NOMO-1 (cell line): ENCODE data around the gene ACOT2.
"Not testable (repeated sequence)": the region's sequence is repeated elsewhere in the genome, so short reads cannot be mapped to it uniquely, and the experiment has no call there.

Experiments
- DNase-seq, 2 experiments: peaks; one replicate each; lab custom pipeline; 2025; ENCODE audit not compliant: unreplicated experiment in 2 of 2; lab: John Stamatoyannopoulos, UW

Gene ACOT2

DNA sequence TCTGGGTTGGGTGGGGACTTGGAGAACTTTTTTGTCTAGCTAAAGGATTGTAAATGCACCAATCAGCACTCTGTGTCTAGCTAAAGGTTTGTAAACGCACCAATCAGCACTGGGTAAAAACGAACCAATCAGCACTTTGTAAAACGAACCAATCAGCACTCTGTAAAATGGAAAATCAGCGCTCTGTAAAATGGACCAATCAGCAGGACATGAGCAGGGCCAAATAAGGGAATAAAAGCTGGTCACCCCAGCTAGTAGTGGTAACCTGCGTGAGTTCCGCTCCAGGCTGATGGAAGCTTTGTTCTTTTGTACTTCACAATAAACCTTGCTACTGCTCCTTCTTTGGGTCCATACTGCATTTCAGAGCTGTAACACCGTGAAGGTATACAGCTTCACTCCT, 1.7 kb upstream of the ACOT2 start:
- no peak for DNase-seq

DNA sequence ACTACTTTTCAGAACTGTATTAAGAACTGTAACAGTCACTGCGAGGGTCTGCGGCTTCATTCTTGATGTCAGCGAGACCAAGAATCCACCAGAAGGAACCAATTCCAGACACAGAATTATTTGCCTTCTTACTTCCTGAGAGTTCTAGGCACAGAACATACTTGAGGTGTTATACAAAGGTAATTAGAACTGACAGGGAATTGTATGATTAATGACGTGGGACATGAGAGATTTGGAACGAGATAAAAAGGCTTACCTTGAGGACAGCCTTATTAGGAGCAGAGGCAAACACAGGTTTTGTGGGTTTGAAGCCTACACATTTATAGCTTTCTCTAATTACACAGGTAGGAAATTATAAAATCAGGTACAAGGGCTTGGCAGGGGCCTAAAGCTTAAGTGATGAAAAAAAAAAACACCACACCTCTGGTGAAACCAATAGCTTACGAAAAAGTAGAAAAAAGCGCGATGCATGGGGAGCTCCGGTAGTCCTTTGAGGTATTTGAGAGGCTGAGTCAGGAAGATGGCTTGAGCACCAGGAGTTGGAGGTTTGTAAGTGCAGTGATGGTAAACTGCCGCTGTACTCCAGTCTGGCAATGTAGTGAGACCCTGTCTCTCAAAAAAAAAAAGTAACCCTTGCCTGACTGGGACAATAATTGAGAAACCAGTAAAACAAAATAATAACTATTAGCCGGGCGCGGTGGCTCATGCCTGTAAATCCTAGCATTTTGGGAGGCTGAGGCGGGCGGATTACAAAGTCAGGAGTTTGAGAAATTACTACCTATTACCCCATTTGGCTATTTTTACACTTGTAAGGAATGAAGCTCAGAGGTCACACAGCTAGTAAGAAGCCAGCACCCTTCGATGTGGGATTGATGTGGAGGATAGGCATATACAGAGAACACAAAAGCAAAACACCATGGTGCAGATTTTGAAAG, 795 bp upstream of the ACOT2 start:
- no peak for DNase-seq

DNA sequence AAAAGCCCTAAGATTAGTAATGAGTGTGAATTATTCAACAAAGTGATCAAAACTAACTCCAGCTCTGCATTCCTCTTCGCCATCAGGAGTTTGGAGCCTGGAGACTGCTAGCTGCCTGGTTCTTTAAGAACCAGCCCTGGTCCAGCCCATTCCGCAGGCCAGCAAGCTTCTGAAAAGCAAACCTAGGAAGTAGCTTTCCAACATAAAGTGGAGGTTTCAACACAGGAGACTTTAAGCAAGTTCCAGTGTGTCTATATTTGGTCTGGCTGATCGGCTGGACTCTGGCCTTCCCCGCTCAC, 178 bp upstream of the ACOT2 start:
- DNase-seq, result not testable (repeated sequence)

DNA sequence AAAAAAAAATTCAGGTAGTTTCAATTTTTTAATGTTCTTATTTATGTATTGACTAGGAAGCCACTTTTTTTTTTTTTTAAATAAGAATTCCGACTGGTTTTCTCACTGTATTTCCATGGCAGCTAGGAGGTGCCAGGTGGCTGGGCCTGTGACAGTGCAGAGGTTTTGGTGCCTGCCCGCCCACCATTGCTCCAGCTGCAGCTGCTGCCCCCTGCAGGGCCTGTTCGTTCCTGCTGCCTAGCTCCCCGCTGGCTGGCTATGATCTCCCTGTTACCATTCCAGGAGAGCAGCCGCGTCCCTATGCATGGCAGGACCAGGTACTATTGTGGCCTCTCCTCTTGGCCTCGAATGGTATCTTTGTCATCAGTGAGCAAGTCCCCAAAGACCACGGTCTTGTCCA, 1.9 kb downstream of the ACOT2 start:
- peak in 1 of 2 experiments; percentile 4 for DNase-seq

DNA sequence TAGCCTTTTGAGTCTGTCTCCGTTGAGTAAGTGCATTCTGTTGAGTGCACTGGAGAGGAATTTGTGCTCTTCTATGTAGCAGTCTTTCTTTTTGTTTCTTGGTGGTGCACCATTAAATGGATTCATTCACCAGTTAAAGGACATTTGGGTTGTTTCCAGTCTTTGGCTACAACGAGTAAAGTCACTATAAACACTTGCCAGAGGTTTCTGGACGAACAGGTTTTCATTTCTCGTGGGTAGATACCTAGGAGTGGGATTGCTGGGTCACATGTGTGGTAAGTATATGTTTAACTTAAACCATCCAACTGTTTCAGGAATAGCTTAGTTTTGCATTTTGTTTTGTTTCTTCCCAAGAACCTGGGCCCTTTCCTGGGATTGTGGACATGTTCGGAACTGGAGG, 4.0 kb downstream of the ACOT2 start:
- not testable (repeated sequence) for DNase-seq

DNA sequence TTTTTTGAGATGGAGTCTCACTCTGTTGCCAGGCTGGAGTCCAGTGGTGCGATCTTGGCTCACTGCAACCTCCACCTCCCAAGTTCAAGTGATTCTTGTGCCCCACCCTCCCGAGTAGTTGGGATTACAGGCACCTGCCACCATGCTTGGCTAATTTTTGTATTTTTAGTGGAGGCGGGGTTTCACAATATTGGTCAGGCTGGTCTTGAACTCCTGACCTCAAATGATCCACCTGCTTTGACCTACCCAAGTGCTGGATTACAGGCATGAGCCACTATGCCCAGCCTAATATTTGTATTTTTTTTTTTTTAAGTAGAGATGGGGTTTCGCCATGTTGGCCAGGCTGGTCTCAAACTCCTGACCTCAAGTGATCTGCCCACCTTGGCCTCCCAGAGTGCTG, 4.7 kb downstream of the ACOT2 start:
- not testable (repeated sequence) for DNase-seq

DNA sequence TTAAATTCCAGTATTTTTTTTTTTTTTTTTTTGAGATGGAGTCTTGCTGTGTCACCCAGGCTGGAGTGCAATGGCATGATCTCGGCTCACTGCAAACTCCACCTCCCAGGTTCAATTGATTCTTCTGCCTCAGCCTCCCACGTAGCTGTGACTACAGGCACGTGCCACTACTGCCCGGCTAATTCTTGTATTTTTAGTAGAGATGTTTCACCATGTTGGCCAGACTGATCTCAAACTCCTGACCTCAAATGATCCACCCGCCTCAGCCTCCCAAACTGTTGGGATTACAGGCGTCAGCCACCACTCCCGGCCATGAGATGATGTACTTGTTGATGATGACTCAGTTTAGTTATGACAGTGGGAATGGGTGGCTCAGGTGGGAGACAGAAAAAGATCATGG, 5.2 kb downstream of the ACOT2 start:
- not testable (repeated sequence) for DNase-seq

DNA sequence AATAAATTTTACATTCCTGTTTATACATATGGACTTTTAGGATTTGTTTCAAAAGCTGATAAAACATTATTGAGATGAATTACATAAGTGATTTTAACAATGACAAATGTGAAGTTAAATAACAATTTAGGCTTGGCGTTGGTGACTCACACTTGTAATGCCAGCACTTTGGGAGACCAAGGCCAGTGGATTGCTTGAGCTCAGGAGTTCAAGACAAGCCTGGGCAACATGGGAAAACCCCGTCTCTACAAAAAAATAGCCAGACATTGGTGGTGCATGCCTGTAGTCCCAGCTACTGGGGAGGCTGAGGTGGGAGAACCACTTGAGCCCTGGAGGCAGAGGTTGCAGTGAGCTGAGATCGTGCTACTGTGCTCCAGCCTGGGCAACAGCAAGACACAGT, 7.4 kb downstream of the ACOT2 start:
- DNase-seq, result no peak

DNA sequence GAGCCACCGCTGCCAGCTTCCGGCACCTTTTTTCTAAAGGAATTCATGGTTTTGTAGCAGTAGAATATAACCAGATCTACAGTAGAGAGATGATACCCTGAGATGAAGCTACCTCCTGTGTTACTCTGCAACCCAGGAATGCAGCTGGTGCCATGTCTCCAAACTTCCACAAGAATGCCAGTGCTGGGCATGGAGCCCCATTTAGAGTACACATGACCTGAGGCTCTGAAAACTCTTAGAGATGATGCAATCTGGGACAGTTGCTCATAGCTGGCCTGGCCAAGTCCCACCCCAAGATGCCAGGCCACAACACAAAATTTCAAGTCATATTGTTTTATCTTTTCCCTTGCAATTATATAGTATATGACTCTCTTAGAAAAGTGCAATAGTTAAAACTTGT, 8.2 kb downstream of the ACOT2 start:
- DNase-seq, result not testable (repeated sequence)

DNA sequence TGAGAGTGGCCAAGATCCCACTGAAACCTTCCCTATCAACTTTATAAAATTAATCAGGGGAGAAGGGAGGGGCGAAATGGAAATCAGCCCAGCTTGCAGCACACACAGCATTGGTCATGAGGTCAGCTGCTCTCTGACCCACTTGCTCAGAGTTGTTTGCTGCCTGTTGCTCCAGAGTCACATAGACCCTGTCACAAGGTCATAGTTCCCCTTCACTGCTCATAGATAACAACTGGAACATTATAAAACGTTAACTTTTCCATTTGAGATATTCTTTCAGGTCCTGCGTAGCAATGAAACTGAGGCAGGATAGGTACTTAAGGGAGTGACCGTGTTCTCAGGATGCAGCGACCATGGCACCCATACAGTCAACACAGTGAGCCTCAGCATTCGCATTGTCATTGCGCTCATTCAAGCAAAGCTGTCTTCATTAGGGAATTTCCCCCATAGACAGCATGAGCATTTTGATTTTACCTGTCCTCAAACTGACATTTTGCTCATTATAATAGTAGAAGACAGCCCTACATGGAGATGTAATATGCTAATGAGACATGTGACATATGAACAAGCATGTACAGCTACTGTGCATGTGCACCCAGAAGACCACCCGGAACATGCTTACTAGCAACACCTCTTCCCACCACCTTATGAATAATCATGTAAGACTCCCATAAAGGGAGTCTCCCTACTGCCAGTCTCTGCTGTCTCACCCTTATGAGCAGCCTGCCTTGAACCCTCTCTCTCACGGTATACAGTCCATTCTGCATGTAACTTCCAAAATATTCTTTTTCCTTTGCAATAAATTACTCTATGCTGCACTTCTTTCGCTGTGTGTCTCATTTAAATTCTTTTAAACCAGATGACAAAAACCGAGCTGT, 13.3 kb downstream of the ACOT2 start:
- DNase-seq, result not testable (repeated sequence)

DNA sequence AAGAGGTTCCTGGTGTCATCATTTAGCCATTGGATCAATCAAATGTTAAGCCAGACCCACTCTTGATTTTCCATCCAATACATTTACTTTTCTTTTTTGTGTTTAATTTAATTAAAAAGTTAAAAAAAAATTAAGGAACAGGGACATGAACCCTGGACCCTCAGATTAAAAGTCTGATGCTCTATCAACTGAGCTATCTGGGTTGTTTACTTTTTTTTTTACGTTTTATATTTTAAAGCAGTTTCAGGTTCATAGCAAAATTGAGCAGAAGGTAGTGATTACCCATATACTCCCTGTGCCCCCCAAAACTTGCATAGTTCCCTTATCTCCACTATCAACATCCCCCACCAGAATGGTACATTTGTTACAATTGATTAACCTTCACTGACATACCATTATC, 19.7 kb downstream of the ACOT2 start:
- DNase-seq, result no peak

DNA sequence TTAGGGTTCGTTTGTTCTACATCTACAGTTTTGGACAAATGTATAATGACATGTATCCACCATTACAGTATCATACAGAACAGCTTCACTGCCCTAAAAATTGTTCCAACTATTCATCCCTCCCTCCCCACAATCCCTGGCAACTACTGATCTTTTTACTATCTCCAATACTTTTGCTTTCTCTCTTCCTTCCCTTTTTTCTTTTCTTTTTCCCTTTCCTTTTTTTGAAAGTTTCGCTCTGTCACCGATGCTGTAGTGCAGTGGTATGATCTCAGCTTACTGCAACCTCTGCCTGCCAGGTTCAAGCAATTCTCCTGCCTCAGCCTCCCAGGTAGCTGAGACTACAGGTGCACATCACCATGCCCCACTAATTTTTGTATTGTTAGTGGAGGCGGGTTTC, 20.1 kb downstream of the ACOT2 start:
- no peak for DNase-seq

DNA sequence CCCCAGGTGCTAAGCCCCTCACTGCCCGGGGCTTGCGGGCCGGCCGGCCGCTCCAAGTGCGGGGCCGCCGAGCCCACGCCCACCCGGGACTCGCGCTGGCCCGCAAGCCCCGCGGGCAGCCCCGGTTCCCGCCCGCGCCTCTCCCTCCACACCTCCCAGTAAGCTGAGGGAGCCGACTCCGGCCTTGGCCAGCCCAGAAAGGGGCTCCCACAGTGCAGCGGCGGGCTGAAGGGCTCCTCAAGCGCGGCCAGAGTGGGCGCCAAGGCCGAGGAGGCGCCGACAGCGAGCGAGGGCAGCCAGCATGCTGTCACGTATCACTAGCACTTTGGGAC, 21.6 kb downstream of the ACOT2 start:
- not testable (repeated sequence) for DNase-seq

DNA sequence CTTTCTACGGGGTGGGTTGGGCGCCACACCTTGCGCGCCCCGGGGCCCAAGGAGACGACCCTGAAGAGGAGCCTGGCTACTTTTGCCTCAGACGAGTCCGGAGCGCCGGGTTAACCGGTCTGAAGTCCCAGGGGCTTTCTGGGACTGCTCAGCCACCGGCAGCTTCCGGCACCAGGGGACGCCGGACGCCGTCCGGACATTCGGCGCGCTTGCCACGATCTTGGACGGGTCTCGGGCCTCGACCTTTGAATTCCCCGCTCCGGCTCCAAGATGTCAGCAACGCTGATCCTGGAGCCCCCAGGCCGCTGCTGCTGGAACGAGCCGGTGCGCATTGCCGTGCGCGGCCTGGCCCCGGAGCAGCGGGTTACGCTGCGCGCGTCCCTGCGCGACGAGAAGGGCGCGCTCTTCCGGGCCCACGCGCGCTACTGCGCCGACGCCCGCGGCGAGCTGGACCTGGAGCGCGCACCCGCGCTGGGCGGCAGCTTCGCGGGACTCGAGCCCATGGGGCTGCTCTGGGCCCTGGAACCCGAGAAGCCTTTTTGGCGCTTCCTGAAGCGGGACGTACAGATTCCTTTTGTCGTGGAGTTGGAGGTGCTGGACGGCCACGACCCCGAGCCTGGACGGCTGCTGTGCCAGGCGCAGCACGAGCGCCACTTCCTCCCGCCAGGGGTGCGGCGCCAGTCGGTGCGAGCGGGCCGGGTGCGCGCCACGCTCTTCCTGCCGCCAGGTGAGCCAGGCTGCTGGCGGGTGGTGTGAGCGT, 22.9 kb downstream of the ACOT2 start, which contains the start of gene ACOT4:
ACOT4 (plus strand) TSS at position 184 of the 760 bp plus-strand sequence; CDS start at position 271, 87 bp downstream.
- peak; percentile 46 to 59 for DNase-seq

DNA sequence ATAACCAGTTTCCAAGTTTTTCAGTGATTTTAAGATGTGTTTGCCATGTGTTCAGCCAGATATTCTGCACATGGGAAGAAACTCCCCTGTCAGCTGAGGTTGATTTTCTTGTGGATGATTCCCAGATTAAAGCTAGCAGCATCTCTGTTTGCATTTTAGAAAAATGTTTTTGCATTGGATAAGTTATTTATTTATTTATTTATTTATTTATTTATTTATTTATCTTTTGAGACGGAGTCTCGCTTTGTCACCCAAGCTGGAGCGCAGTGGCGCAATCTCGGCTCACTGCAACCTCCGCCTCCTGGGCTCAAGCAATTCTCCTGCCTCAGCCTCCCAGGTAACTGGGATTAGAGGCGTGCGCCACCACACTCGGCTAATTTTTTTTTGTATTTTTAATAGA, 25.5 kb downstream of the ACOT2 start:
- no peak for DNase-seq

DNA sequence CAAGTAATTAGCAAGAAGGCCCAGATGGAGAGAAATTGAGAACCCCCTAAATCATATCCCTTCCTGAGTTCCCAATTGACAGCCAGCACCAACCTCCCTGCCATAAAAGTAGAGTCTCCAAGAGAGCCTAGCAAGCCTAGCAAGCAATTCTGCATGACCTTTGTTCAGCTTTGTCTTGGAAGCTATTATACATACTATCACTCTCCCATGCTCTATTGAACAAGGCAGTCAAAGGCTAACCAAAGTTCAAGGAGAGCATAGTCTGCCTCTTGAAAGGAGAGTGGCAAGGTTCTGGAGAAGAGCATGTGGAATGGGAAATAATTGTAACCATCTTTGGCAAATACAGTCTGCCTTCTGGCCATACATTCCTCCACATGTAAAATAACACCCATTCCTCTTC, 30.5 kb downstream of the ACOT2 start:
- no peak for DNase-seq

DNA sequence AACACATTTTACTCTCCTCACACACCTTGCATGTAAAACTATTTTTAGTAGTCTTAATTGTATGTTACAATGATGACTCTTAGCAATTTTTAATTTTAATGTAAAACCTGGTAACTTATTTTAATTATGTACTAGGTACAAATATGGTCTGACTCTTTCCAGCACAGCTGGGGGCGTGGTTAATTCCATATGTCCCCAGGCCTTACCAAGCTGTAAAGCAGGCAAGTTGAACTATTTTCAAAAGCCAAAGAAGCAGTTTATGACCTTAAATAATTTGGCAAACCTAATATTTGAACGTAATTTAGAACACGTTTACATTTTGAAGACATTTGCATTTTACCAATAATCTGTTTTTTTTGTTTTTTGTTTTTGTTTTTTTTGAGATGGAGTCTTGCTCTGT, 34.0 kb downstream of the ACOT2 start:
- no peak for DNase-seq

DNA sequence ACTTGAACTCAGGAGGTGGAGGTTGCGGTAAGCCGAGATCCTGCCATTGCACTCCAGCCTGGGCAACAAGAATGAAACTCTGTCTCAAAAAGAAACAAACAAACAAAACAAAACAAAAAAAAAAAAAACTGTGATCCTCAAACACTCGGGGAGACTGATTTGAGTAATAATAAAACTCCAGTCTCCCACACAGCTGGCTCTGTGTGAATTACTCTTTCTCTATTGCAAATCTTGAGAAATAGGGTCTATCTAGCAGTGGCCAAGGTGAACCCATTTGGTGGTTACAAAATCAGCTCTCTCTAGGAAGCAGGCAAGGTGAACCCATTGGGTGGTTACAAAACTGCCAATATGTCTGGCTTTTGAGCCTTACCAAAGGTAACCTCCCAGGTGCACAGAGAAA, 37.3 kb downstream of the ACOT2 start:
- DNase-seq, result no peak

DNA sequence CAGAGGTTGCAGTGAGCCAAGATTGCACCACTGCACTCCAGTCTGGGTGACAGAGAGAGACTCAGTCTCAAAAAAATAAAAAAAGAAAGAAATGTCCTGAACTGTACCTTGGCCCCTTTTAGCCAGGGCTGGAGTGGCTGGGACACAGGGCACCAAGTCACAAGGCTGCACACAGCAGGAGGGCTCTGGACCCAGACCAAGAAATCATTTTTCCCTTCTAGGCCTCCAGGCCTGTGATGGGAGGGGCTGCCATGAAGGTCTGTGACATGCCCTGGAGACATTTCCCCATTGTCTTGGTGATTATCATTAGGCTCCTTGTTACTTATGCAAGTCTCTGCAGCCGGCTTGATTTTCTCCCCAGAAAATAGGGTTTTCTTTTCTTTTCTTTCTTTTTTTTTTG, 38.2 kb downstream of the ACOT2 start:
- no peak for DNase-seq

DNA sequence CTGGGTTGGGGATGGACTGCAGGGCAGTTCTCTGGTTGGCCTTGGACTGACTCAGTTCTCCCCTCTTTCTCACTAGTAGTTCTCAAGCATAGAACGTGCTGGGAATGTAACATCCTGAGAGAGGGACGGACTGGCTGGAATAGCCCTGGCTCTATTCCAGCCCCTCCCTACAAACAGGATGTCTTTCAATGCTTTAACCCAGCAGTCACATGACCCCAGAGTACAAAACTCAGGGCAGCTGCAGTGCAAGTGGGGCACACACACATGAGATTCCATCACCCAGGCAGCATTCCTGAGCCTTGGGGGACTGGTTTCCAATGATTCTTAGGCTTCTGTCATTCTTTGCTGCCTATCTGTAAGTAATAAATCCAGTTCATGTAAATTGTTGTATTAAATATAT, 41.7 kb downstream of the ACOT2 start:
- DNase-seq, result no peak
